ENCODE measurements around the gene PRUNE2.
"Not testable (repeated sequence)": the region's sequence is repeated elsewhere in the genome, so short reads cannot be mapped to it uniquely, and the experiment has no call there.

PRUNE2 gene

DNA sequence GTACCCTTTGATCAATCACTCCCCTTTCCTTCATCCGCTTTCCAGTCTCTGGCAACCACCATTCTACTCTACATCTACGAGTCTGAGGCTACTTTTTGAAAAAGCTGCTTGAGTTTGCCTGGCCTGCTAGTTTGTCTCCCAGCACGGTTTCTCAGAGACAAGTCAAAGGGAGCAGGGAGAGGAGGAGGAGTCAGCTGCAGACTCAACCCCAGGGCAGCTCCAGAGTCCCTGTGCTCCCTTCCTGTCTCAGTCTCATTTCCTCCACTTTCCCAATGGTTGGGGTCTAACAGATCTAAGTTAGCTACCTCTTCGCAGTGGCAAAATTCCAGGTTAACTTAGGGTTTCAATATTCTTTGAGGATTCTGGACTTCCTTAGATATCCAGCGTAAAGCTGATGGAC lies 221.7 kb downstream of the PRUNE2 start:
- DNase-seq (ENCODE audit: low read depth): no peak
- H3K4me3 ChIP-seq (ENCODE audit: low read length): no peak overlapping the region
- TF ChIP-seq CTCF (conservative IDR thresholded peaks at IDR 0.05; ENCODE audit: low read depth, low read length): no peak

GRCh38 chr9:76681556-76681955 lies 224.4 kb downstream of the PRUNE2 start:
- no peak overlapping the region for H3K4me3 ChIP-seq (ENCODE audit: low read length)
- no peak for DNase-seq (ENCODE audit: low read depth)
- TF ChIP-seq CTCF (conservative IDR thresholded peaks at IDR 0.05; ENCODE audit: low read depth, low read length): no peak

GRCh38 chr9:76680716-76681425 lies 225.0 kb downstream of the PRUNE2 start:
- DNase-seq (ENCODE audit: low read depth): no peak
- no peak overlapping the region for H3K4me3 ChIP-seq (ENCODE audit: low read length)
- TF ChIP-seq CTCF (conservative IDR thresholded peaks at IDR 0.05; ENCODE audit: low read depth, low read length): no peak

DNA sequence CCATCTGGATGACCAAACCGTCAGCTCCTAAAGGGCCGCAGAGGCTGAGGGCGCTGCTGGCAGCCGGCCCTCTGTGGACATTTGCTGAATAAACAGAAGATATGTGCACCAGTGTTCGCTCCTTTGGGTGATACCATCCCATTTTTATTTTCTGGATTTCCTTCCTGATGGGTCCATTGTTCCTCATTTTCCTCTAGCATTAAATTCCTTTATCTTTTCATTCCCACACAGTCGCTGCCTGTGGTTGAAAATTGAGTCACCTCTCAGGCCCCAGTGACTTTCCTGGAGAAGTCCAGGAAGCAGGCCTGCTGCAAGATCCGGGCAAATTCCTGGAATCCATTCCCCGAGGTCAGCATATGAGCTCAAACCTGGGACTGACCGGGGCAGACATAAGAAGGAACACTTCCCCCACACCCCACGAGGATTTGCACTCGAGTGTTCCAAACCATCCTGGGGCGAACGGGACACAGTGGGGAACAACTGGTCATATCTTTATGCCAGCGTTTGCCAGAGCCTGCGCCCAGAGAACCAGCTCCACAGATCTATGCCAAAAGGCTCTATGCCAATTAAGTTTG lies 228.3 kb downstream of the PRUNE2 start:
- DNase-seq (ENCODE audit: low read depth): peak; percentile 29
- no peak overlapping the region for H3K4me3 ChIP-seq (ENCODE audit: low read length)

GRCh38 chr9:76676857-76677256 lies 229.1 kb downstream of the PRUNE2 start:
- no peak for TF ChIP-seq CTCF (conservative IDR thresholded peaks at IDR 0.05; ENCODE audit: low read depth, low read length)
- H3K4me3 ChIP-seq (ENCODE audit: low read length): no peak overlapping the region
- DNase-seq (ENCODE audit: low read depth): no peak

More for the DNA sequence above, 228.3 kb downstream of the PRUNE2 start:
- no peak for TF ChIP-seq CTCF (conservative IDR thresholded peaks at IDR 0.05; ENCODE audit: low read depth, low read length)

DNA sequence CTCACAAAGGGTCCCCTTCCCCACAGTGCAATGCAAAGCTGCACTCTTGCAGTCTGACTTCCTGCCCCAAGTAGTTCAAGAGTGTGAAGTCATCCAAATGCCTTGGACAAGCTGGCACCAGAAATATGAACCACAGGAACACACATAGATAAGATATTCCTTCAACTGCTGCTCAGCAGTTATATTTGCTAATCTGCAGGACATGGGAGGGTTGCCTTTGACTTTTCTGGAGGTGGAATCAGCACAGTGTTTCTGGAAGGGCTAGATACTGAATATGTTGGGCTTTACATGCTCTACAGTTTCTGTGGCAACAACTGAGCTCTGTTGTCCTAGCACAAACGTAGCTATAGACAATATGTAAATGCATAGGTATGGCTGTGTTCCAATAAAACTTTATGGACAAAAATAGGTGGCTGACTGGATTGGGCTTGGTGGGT lies 238.4 kb downstream of the PRUNE2 start:
- DNase-seq (ENCODE audit: low read depth): peak; percentile 90
- no peak overlapping the region for H3K4me3 ChIP-seq (ENCODE audit: low read length)
- no peak for TF ChIP-seq CTCF (conservative IDR thresholded peaks at IDR 0.05; ENCODE audit: low read depth, low read length)

DNA sequence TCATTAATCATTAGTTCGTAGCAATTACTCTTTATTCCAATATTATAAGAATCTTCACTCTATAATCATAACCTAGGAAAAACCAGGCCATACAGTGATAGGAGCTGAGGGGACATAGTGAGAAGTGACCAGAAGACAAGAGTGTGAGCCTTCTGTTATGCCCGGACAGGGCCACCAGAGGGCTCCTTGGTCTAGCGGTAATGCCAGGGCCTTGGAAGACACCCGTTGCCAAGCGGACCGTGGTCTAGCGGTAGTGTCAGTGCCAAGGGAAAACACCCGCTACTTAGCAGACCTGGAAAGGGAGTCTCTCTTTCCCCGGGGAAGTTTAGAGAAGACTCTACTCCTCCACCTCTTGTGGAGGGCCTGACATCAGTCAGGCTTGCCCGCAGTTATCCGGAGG lies 239.9 kb downstream of the PRUNE2 start:
- TF ChIP-seq CTCF (conservative IDR thresholded peaks at IDR 0.05; ENCODE audit: low read depth, low read length): peak; percentile 32
- DNase-seq (ENCODE audit: low read depth); H3K4me3 ChIP-seq (ENCODE audit: low read length): not testable (repeated sequence)

All from retinal pigment epithelial cell (primary cell).